Measurements from ENCODE around the gene ZNF112.
"Not testable (repeated sequence)": the region's sequence is repeated elsewhere in the genome, so short reads cannot be mapped to it uniquely, and the experiment has no call there.

Gene ZNF112

DNA sequence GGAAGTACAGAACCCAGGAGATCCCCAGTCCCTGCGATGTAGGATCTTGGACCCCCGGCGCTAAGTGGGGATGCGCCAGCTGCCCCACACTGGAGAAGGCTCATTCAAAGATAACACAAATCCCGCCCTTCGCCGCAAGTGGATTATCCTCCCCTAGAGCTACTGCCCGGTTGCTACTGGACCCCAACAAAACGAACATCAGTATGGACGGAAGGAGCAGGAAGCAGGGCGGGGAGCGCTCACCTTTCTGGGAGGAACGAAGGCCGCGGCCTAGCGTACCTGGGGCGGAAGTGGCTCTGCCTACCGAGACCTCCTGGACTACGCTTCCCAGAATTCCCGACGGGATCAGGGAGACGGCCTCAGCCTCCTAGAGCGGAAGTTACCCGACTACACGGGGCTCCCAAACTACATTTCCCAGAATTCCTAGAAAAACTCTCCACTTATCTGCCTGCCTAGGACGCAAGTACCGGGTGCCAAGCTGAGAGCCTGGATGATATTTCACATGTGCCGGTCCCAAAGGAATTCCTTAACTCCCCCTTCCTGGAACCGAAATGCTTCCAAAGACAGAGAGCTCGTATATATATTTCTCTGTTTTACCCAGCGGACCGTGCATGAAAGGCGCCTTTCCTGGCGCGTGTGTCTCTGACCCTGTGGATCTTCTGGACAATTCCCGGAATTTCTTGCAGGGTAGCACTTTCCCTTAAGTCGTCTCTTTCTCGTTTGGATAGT is at the start of gene ZNF112:
Gene ZNF112 (minus strand): TSS at position 298 of the 729 bp plus-strand sequence. CDS start 16,141 bp downstream, outside the sequence.
- peak; percentile 82 to 94 for DNase-seq

DNA sequence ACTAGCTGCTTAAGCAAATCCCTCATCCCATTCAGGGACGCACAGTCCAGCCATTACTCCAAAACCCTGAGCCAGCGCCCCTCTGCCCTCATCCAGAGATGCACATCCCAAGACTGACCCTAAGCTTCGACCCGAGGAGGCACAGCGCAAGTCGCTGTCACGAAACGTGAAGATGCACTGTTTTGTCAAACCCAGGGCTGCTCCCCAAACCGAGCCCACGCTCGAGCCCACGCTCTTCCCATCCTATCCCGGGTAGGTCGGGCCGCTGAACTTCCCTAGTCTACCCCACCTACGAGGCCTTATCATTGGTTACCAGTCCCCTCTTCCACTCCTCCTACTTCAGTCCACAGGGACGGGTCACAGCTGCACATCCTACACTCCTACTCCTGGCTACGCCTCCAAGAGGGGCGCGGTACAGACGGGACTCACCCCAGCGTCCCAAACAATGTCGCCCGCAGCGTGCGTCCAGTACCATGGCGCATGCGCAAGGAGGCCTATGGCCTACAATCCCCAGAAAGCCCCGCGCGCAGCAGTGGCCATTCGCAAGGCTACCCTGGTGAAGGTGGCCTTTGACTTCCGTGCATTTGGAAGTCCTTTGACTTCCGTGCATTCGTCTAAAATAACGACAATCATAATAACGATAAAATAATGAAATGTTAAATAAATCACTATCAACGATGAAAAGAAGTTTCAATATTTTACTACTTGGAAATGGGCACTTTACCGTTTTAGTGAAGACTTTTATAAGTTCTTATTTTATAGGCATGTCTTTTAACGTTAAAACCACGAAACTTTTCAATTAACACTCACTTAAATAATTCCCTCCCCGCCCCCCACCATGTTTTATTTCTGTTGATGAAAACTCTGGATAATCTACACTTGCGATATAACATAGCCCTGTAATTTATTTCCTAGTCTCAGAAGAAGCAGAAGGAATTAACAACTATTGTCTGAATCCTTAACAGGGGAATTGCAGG is 44.9 kb upstream of the ZNF112 start, which contains the start of gene ZNF285:
Gene ZNF285 (minus strand): TSS at position 470 of the 977 bp plus-strand sequence. CDS start 4,395 bp downstream, outside the sequence.
- DNase-seq = no peak

DNA sequence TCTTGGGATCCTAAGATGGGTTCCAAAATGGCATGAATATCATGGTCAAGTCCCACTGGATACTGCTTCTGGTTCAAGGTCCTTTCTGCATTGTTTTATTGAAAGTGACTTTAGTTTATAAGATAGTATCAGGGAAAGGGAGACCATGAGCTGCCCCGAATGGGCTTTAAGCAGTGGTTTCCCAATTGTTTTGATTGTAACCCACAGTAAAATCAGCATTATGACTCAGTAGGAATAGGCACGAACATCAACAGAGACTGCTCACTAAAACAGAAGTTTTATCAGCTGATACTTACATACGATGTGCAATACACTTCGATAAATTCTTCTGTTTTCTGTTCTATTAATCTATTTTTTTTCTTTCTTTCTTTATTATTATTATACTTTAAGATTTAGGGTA is 32.8 kb upstream of the ZNF112 start:
- not testable (repeated sequence) for DNase-seq

- DNase-seq = no peak
Measured at GRCh38 chr19:44374789-44375188, 18.3 kb upstream of the ZNF112 start.

- no peak for DNase-seq
Measured at GRCh38 chr19:44371815-44372480, 15.5 kb upstream of the ZNF112 start.

DNA sequence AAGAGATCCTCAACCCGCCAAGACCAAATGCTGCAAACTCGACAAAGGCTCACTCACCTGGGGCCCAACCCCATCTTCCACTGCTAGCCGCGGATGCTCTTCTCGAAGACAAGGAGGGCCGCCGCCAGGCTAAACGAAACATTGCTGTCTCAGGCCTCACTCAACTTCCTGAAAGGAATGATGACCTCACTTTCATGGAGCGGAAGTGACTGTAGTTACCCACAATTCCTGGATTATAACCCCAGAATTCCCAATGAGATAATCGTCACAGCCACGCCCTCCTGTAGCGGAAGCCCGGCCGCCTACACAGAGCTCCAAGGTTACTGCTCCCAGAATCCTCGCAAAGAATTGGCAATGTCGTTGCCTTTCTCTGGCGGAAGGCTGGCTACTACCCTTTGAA is 10.5 kb upstream of the ZNF112 start:
- no peak for DNase-seq

DNA sequence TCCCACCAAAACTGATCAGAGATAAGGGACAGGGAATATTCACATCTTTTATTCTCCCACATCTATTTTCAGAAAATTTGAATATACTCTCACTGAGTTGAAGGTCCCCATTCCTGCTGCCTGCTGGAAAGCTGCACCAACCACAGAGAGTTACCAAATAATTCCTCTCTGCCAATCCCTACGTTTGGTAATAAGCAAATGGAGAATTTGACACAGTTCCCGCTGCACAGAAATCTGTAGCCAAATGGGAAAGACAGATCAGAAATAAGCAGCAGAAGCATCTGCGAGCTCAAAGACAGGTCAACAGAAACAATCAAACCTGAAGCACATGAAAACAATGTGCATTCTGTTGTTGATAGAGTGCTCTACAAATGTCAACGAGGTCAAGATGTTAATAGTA is 9.9 kb downstream of the ZNF112 start:
- peak in 1 of 2 experiments; percentile 13 for DNase-seq

- peak in 1 of 2 experiments; percentile 19 for DNase-seq
Measured at GRCh38 chr19:44345959-44346358, 10.5 kb downstream of the ZNF112 start.

GRCh38 chr19:44344255-44344654 is 12.2 kb downstream of the ZNF112 start:
- DNase-seq = no peak

DNA sequence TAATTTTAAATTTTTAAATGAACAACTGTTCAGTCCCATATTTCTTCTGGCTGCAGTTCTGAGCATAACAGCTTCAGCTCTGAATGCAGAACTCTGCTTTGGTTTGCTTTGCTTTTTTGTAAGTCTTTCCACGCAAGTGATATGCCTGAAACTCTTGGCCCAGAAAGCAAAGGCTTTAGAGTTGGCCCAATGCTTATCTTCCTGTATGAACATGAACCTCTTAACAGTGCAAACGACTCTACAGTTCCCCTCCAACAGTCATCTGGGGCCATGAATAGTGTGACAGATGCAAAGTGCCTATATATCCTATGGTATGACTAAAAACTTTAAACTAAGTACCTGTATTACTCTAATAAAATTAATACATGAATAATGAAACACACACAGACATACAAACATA is 14.7 kb downstream of the ZNF112 start:
- DNase-seq = no peak

- not testable (repeated sequence) for DNase-seq
Measured at GRCh38 chr19:44334639-44335038, 21.8 kb downstream of the ZNF112 start.

GRCh38 chr19:44332145-44332544 is 24.3 kb downstream of the ZNF112 start:
- DNase-seq = no peak

DNA sequence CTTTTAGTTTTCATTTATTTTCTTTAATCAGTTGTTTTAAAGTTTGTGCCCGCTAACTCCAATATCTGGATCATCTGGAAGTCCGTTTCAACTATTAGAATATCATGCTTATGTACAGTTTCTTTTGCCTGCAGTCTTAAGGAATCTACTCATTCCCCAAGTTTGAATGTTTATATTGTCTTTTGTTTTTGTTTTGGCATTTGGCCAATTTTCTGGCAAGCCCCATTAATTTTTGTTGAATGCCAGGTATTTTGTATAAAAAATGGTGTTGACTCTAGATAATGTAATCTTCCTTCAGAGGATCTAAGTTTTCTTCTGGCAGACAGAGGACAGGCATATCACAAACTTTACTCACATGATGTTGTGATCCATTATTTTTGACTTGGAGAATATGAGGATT is 40.6 kb downstream of the ZNF112 start:
- no peak for DNase-seq

GRCh38 chr19:44313231-44313630 is 43.2 kb downstream of the ZNF112 start:
- no peak for DNase-seq

- DNase-seq = no peak
Measured at GRCh38 chr19:44308011-44308410, 48.5 kb downstream of the ZNF112 start.

- no peak for DNase-seq
Measured at GRCh38 chr19:44306283-44306682, 50.2 kb downstream of the ZNF112 start.

GRCh38 chr19:44305457-44305856 is 51.0 kb downstream of the ZNF112 start:
- no peak for DNase-seq

GRCh38 chr19:44304659-44305193 is 51.8 kb downstream of the ZNF112 start, which contains the start of gene ZNF235:
ZNF235 (minus strand) TSS chr19:44305025; CDS start chr19:44303404, 1,621 bp downstream.
- peak; percentile 8 to 85 for DNase-seq

DNA sequence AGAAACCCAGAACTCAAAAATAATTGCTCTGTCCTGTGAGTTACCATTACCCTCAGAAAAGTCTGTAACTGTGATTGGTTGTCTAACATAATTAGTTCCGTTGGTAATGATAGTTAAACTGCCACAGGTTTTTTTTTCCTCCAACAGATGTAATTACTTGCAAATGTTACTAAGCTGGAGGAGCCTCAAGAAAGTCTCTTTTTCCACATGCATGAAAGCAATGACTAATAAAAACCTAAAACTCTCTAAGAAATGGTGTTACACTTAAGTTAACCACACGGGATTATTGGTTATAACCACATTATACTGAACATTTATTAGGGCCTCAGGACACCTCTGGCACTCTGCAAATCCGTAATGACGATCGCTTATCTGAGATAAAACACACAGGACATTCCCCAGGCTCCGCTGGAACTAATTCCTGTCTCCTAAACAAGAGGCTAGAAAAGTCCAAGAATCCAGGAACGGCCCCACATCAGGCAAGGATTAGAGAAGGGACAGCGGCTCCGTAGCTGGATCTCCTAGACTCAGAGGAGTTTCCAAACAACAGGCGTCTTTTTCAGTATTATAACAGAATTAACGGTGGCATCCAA is 52.4 kb downstream of the ZNF112 start:
- DNase-seq = no peak

DNA sequence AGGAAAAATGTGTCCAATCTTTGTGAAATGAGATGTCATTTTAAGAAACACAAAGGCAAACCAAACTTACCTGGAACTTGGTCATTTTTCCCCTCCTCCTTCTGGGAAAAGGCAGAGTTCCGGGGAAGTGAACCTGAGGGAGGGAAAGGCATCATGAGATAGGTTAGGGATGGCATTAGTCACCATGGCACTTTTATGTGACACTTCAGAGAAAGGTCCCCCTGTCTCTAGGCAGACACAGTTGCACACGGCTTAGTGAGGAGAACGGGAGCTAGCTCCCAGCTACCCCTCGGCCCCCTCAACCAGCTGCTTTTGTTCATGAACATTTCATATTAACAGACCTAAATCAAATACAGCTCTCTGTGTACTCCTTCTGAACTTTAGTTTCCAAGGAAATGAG is 53.2 kb downstream of the ZNF112 start:
- DNase-seq = no peak

DNA sequence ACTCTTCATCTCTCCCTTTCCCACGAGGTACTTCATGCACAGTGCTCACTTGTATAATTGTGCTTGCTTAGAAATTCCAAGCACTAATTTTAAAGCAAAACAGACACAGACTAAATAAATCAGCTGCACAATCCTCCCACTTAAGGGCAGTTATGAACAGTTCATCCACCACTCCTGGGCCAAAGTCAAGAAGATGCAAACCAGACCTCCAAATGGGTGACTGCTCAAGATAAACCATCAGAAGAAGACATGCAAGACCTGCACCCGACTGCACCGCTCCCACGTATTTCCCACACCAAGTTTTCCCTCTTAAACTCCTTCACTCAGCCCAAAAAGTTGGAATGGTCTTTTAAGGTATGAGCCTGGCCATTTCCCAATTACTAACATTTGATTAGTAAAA is 71.5 kb downstream of the ZNF112 start:
- DNase-seq = no peak

DNA sequence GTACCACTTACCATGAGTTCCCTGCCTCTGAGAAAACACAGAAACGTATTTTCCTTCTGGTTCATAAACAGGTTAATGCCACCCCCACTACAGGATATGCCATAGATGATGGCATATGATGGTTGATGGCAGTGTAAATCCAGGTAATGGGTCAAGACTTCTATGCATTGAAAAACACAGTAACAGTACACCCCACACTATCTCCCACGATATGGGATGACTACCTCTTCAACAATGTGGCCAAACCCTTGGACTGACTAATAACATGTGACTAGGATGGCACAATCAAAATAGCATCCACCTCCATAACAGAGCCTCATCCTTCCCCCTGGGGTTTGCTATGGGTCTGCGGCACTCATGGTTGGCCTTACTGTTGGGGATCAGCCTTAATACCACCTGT is 73.6 kb downstream of the ZNF112 start:
- DNase-seq = no peak
